Stimulated activated CD8-positive, alpha-beta memory T cell treated with anti-CD3 and anti-CD28 coated beads, Interleukin-12 subunit alpha, Interleukin-12 subunit beta, amount 100 ng/mL, for 24 hours (primary cell): ENCODE data around the gene PKD2L1.
"Not testable (repeated sequence)": the region's sequence is repeated elsewhere in the genome, so short reads cannot be mapped to it uniquely, and the experiment has no call there.

Experiments
- DNase-seq: peaks from one replicate; pipeline ENCODE4 v3.0.0-alpha.2; 2020; ENCODE audit errors: extremely low read depth

PKD2L1 gene

GRCh38 chr10:100333661-100334440 lies 3.8 kb upstream of the PKD2L1 start:
- no peak for DNase-seq

GRCh38 chr10:100333106-100333505 lies 3.1 kb upstream of the PKD2L1 start:
- DNase-seq, result no peak

GRCh38 chr10:100328198-100328597 lies 1.8 kb downstream of the PKD2L1 start:
- DNase-seq, result no peak

GRCh38 chr10:100327718-100328009 lies 2.4 kb downstream of the PKD2L1 start:
- no peak for DNase-seq

- no peak for DNase-seq
These were observed 2.9 kb downstream of the PKD2L1 start for GRCh38 chr10:100327007-100327717.

GRCh38 chr10:100325158-100325557 lies 4.9 kb downstream of the PKD2L1 start:
- no peak for DNase-seq

- no peak for DNase-seq
These were observed 10.2 kb downstream of the PKD2L1 start for GRCh38 chr10:100319707-100320402.

- no peak for DNase-seq
These were observed 11.8 kb downstream of the PKD2L1 start for GRCh38 chr10:100318207-100318606.

GRCh38 chr10:100315615-100316014 lies 14.4 kb downstream of the PKD2L1 start:
- no peak for DNase-seq

GRCh38 chr10:100311298-100311697 lies 18.7 kb downstream of the PKD2L1 start:
- no peak for DNase-seq

GRCh38 chr10:100307684-100308083 lies 22.3 kb downstream of the PKD2L1 start:
- no peak for DNase-seq

GRCh38 chr10:100306861-100307260 lies 23.2 kb downstream of the PKD2L1 start:
- DNase-seq, result no peak

- no peak for DNase-seq
These were observed 25.6 kb downstream of the PKD2L1 start for GRCh38 chr10:100304414-100304813.

GRCh38 chr10:100303724-100304319 lies 26.2 kb downstream of the PKD2L1 start:
- no peak for DNase-seq

- DNase-seq, result not testable (repeated sequence)
These were observed 28.9 kb downstream of the PKD2L1 start for GRCh38 chr10:100301123-100301522.

GRCh38 chr10:100297242-100297641 lies 32.8 kb downstream of the PKD2L1 start:
- no peak for DNase-seq

- no peak for DNase-seq
These were observed 37.0 kb downstream of the PKD2L1 start for GRCh38 chr10:100293066-100293465.

- not testable (repeated sequence) for DNase-seq
These were observed 37.7 kb downstream of the PKD2L1 start for GRCh38 chr10:100292300-100292699.

GRCh38 chr10:100291356-100291755 lies 38.7 kb downstream of the PKD2L1 start:
- DNase-seq, result no peak

GRCh38 chr10:100289641-100290040 lies 40.4 kb downstream of the PKD2L1 start:
- DNase-seq, result no peak

- DNase-seq, result no peak
These were observed 41.8 kb downstream of the PKD2L1 start for GRCh38 chr10:100288196-100288595.

GRCh38 chr10:100287756-100288155 lies 42.3 kb downstream of the PKD2L1 start:
- DNase-seq, result no peak
